ENCODE results near the gene MBTD1. TPM values are rescaled to one million over a fixed set of nuclear protein-coding genes. Genes with fewer than 3 reads are reported as not detected.

MBTD1 gene
- total RNA-seq, 1 donor from 2014 or later, result 7.8 TPM

Other genes with a start within 250 kb of the MBTD1 start
- gene SPAG9, start 139.2 kb downstream of the MBTD1 start, total RNA-seq, result 85.5 and 104 TPM in 2 replicates
- 129 and 162 TPM in 2 replicates for gene NME1, start 106.5 kb downstream of the MBTD1 start, total RNA-seq
- gene NME2, start 93.6 kb downstream of the MBTD1 start, total RNA-seq, result 1,008 and 1,016 TPM in 2 replicates
- gene UTP18, start 497 bp upstream of the MBTD1 start, total RNA-seq, result 40.9 and 43.1 TPM in 2 replicates